ENCODE data around the gene VEZF1.

VEZF1 gene

GRCh38 chr17:57927048-57927723 is 60.9 kb downstream of the VEZF1 start:
- no peak for DNase-seq (ENCODE audit: low read depth)

- no peak for DNase-seq (ENCODE audit: low read depth)
Measured at GRCh38 chr17:57926723-57927047, 61.4 kb downstream of the VEZF1 start.

- no peak for DNase-seq (ENCODE audit: low read depth)
Measured at GRCh38 chr17:57925361-57925990, 62.6 kb downstream of the VEZF1 start.

- DNase-seq (ENCODE audit: low read depth), result no peak
Measured at GRCh38 chr17:57924677-57925076, 63.4 kb downstream of the VEZF1 start.

Measured in activated T-cell treated with anti-CD3 and anti-CD28 coated beads for 1 hour (primary cell).